IMR-90 (cell line): ENCODE results near the gene FAM20C. TPM values are rescaled to one million over a fixed set of nuclear protein-coding genes. Genes with fewer than 3 reads are reported as not detected.

Experiments
- ATAC-seq: fragments of 200-7000 bp; cut with Tn5 transposase; 2 replicates; pipeline ENCODE4 v1.9.1; 2020; ENCODE audit warnings: low read depth, mild to moderate bottlenecking, moderate library complexity
- BruUV-seq: library from RNA; stranded (reverse); fragments of 400-500 nt; replicated peaks from 2 replicates; lab custom pipeline; 2021; lab: Mats Ljungman, UMichigan
- CTCF ChIA-PET: fragments of 300-600 bp; formaldehyde crosslinking; extraction: SDS; loops from one replicate; lab custom pipeline; 2021; ENCODE audit warnings: antibody characterized with exemption; lab: Yijun Ruan, JAX
- POLR2A ChIA-PET: fragments of 300-600 bp; sonication (Branson Sonifier 250); formaldehyde crosslinking; loops from one replicate; lab custom pipeline; 2022; ENCODE audit warnings: antibody characterized with exemption; ENCODE audit not compliant: unreplicated experiment; lab: Charles Lee
- DNase-seq: peaks from one replicate; pipeline ENCODE4 v3.0.0; 2013
- H2AFZ ChIP-seq: replicated peaks from 2 replicates; pipeline ENCODE3; 2013; ENCODE audit warnings: low read length, mild to moderate bottlenecking; ENCODE audit not compliant: poor library complexity
- H2AK5ac ChIP-seq: 2 replicates; pipeline ENCODE4 v1.6.1; 2013; ENCODE audit warnings: low read depth, low read length, inconsistent platforms
- H2AK9ac ChIP-seq: replicated peaks from 2 replicates; pipeline ENCODE3; 2013; ENCODE audit warnings: mild to moderate bottlenecking, low read depth, low read length, moderate library complexity; ENCODE audit not compliant: poor library complexity
- H2BK120ac ChIP-seq: 2 replicates; pipeline ENCODE4 v1.6.1; 2013; ENCODE audit warnings: low read depth, low read length, inconsistent platforms
- H2BK15ac ChIP-seq: 3 replicates; pipeline ENCODE4 v1.6.1; 2013; ENCODE audit warnings: low read depth, low read length, inconsistent platforms
- H2BK20ac ChIP-seq: 2 replicates; pipeline ENCODE4 v1.6.1; 2013; ENCODE audit warnings: low read depth, mild to moderate bottlenecking, inconsistent platforms, low read length, moderate library complexity
- H2BK5ac ChIP-seq: 2 replicates; pipeline ENCODE4 v1.6.1; 2013; ENCODE audit warnings: mild to moderate bottlenecking, low read depth, low read length, inconsistent platforms; ENCODE audit not compliant: poor library complexity, severe bottlenecking
- H3K14ac ChIP-seq: replicated peaks from 2 replicates; pipeline ENCODE4 v1.6.1; 2013; ENCODE audit warnings: low read depth, low read length, inconsistent platforms
- H3K18ac ChIP-seq: 2 replicates; pipeline ENCODE4 v1.6.1; 2013; ENCODE audit warnings: low read depth, low read length, control low read depth
- H3K23ac ChIP-seq: 2 replicates; pipeline ENCODE4 v1.6.1; 2013; ENCODE audit warnings: low read depth, low read length, inconsistent platforms
- H3K27ac ChIP-seq: 2 replicates; pipeline ENCODE4 v1.5.1; 2013; ENCODE audit warnings: mild to moderate bottlenecking, control low read depth, low read length; ENCODE audit not compliant: insufficient read depth
- H3K27me3 ChIP-seq: 2 replicates; pipeline ENCODE4 v1.6.1; 2013; ENCODE audit warnings: low read length; ENCODE audit not compliant: control insufficient read depth, insufficient read depth
- H3K36me3 ChIP-seq: 2 replicates; pipeline ENCODE4 v1.6.1; 2013; ENCODE audit warnings: low read length, mixed read lengths; ENCODE audit not compliant: control insufficient read depth, insufficient read depth
- H3K4ac ChIP-seq: 2 replicates; pipeline ENCODE4 v1.6.1; 2013; ENCODE audit warnings: low read depth, low read length, inconsistent platforms
- H3K4me1 ChIP-seq: 2 replicates; pipeline ENCODE4 v1.6.1; 2013; ENCODE audit warnings: low read length, mixed read lengths; ENCODE audit not compliant: control insufficient read depth, insufficient read depth
- H3K4me2 ChIP-seq: 2 replicates; pipeline ENCODE4 v1.6.1; 2013; ENCODE audit warnings: low read depth, mild to moderate bottlenecking, control low read depth, low read length, moderate library complexity
- H3K4me3 ChIP-seq: 2 replicates; pipeline ENCODE4 v1.5.1; 2013; ENCODE audit warnings: low read depth, mild to moderate bottlenecking, control low read depth, low read length, moderate library complexity; ENCODE audit not compliant: insufficient read depth
- H3K56ac ChIP-seq: 2 replicates; pipeline ENCODE4 v1.6.1; 2013; ENCODE audit warnings: low read length, inconsistent platforms; ENCODE audit not compliant: insufficient read depth; ENCODE audit errors: extremely low read depth
- H3K79me1 ChIP-seq, 2 experiments: 2 replicates each; pipeline ENCODE4 v1.6.1; 2013; ENCODE audit warnings: low read length in 2 of 2, inconsistent platforms in 1 of 2, low read depth in 1 of 2
- H3K9ac ChIP-seq: 2 replicates; pipeline ENCODE4 v1.6.1; 2013; ENCODE audit warnings: low read depth, low read length, control low read depth
- H3K9me1 ChIP-seq: 2 replicates; pipeline ENCODE4 v1.6.1; 2013; ENCODE audit warnings: low read length, inconsistent platforms; ENCODE audit not compliant: insufficient read depth
- H3K9me3 ChIP-seq: 2 replicates; pipeline ENCODE4 v1.6.1; 2013; ENCODE audit warnings: low read length; ENCODE audit not compliant: control insufficient read depth, insufficient read depth
- H4K20me1 ChIP-seq: 2 replicates; pipeline ENCODE4 v1.6.1; 2013; ENCODE audit warnings: low read length, inconsistent platforms; ENCODE audit not compliant: insufficient read depth
- H4K5ac ChIP-seq: 2 replicates; pipeline ENCODE4 v1.6.1; 2013; ENCODE audit warnings: mild to moderate bottlenecking, low read depth, low read length, control low read depth
- H4K8ac ChIP-seq, 2 experiments: 2 replicates each; pipeline ENCODE4 v1.6.1; 2013; ENCODE audit warnings: low read depth in 2 of 2, low read length in 2 of 2, control low read depth in 1 of 2, inconsistent platforms in 1 of 2
- H4K91ac ChIP-seq: 2 replicates; pipeline ENCODE4 v1.6.1; 2013; ENCODE audit warnings: low read depth, low read length, inconsistent platforms; ENCODE audit not compliant: insufficient read depth
- BHLHE40 ChIP-seq: fragments of 150-350 bp; IDR thresholded peaks from 2 replicates; pipeline ENCODE4 v1.6.1; 2016; ENCODE audit warnings: mild to moderate bottlenecking, low read depth, low read length
- CEBPB ChIP-seq: IDR thresholded peaks from 2 replicates; pipeline ENCODE4 v1.6.1; 2012; ENCODE audit warnings: low read depth, low read length, improper control_type of control experiment
- CHD1 ChIP-seq: IDR thresholded peaks from 2 replicates; pipeline ENCODE4 v1.6.1; 2012; ENCODE audit warnings: low read depth, low read length, improper control_type of control experiment
- CTCF ChIP-seq: conservative IDR thresholded peaks from 2 replicates; pipeline ENCODE4 v1.5.1; 2012; ENCODE audit warnings: mild to moderate bottlenecking, low read depth, low read length, improper control_type of control experiment
- ELK1 ChIP-seq: fragments of 150-350 bp; IDR thresholded peaks from 2 replicates; pipeline ENCODE4 v1.6.1; 2016; ENCODE audit warnings: low read depth, mild to moderate bottlenecking, low read length, moderate library complexity, borderline replicate concordance
- FOS ChIP-seq: fragments of 150-350 bp; IDR thresholded peaks from 2 replicates; pipeline ENCODE4 v1.6.1; 2016; ENCODE audit warnings: low read depth, low read length
- MAFK ChIP-seq: IDR thresholded peaks from 2 replicates; pipeline ENCODE4 v1.6.1; 2012; ENCODE audit warnings: low read depth, low read length, improper control_type of control experiment
- MAZ ChIP-seq: IDR thresholded peaks from 2 replicates; pipeline ENCODE4 v1.6.1; 2012; ENCODE audit warnings: low read depth, mild to moderate bottlenecking, low read length, improper control_type of control experiment, moderate library complexity, borderline replicate concordance
- MXI1 ChIP-seq: IDR thresholded peaks from 2 replicates; pipeline ENCODE4 v1.6.1; 2012; ENCODE audit warnings: low read depth, mild to moderate bottlenecking, low read length, moderate library complexity, borderline replicate concordance
- NFE2L2 ChIP-seq: fragments of 150-350 bp; IDR thresholded peaks from 2 replicates; pipeline ENCODE4 v1.6.1; 2016; ENCODE audit warnings: low read depth, mild to moderate bottlenecking, low read length
- POLR2A ChIP-seq: IDR thresholded peaks from 2 replicates; pipeline ENCODE4 v1.6.1; 2012; ENCODE audit warnings: mild to moderate bottlenecking, low read depth, low read length
- RAD21 ChIP-seq: IDR thresholded peaks from 2 replicates; pipeline ENCODE4 v1.6.1; 2012; ENCODE audit warnings: low read length, improper control_type of control experiment
- RCOR1 ChIP-seq: IDR thresholded peaks from 2 replicates; pipeline ENCODE4 v1.6.1; 2012; ENCODE audit warnings: mild to moderate bottlenecking, low read length, improper control_type of control experiment; ENCODE audit not compliant: insufficient replicate concordance
- RFX5 ChIP-seq: IDR thresholded peaks from 2 replicates; pipeline ENCODE4 v1.8.0; 2012; ENCODE audit warnings: low read depth, mild to moderate bottlenecking, low read length, moderate library complexity
- SMC3 ChIP-seq: fragments of 150-350 bp; IDR thresholded peaks from 2 replicates; pipeline ENCODE4 v1.6.1; 2016; ENCODE audit warnings: low read depth, mild to moderate bottlenecking, antibody characterized with exemption, low read length, moderate library complexity
- USF2 ChIP-seq: fragments of 150-350 bp; IDR thresholded peaks from 2 replicates; pipeline ENCODE4 v1.6.1; 2017; ENCODE audit warnings: mild to moderate bottlenecking, antibody characterized with exemption, low read length, low read depth
- whole genome bisulfite sequencing, 2 experiments: methylation state at CpG; one replicate each; pipeline versions ENCODE4 v1.1.5 to v1.1.7; 2013; ENCODE audit warnings: missing lambda C conversion rate in 2 of 2; ENCODE audit not compliant: insufficient read length in 1 of 2; ENCODE audit errors: extremely low coverage in 2 of 2; 5-methylcytosine and 5-hydroxymethylcytosine counted together
- dilution Hi-C: fragments of 300-500 bp; cut with HindIII; formaldehyde crosslinking; loops from one replicate; pipeline ENCODE4 v1.14.3; 2018; ENCODE audit warnings: low sequenced_read_pairs; ENCODE audit not compliant: unreplicated experiment
- in situ Hi-C: fragments of 300-500 bp; cut with MboI; formaldehyde crosslinking; loops from 3 replicates; pipeline ENCODE4 v1.14.3; 2019; ENCODE audit warnings: low sequenced_read_pairs, inconsistent platforms, mixed read lengths
- intact Hi-C: fragments of 100-400 bp; cut with micrococcal nuclease; formaldehyde crosslinking; loops from 2 replicates; pipeline ENCODE4 v1.10.0; 2022
- polyA plus RNA-seq, 3 experiments: library from polyadenylated mRNA; depleted of rRNA; stranded (reverse); fragments of >200 nt; gene quantifications; 2 replicates each; pipeline ENCODE4 v1.2.3, GENCODE V29; 2012; ENCODE audit warnings: low replicate concordance in 1 of 3
- total RNA-seq: library from RNA; depleted of rRNA; stranded (reverse); fragments of >200 nt; gene quantifications from 2 replicates; pipeline ENCODE4 v1.2.3, GENCODE V29; 2012

FAM20C gene
- total and polyA plus RNA-seq, 2 of the 4 experiments (the other 2 are of a cell fraction) = 7.7 to 36.6 TPM

GRCh38 chr7:299169-299568 lies 106.8 kb downstream of the FAM20C start:
- Histone ChIP-seq H4K91ac (no peak overlapping the region), H3K9me1 (no peaks in the 10 kb centered on the region), H3K4me2 (no peak overlapping the region), H3K36me3 (no peaks in the 10 kb centered on the region), H3K79me1 (no peaks in the 10 kb centered on the region), H2BK120ac (no peak overlapping the region), H2BK5ac (no peak overlapping the region), H4K8ac (no peak overlapping the region), H3K4ac (no peak overlapping the region), H3K9ac (no peak overlapping the region), H3K4me3 (no peak overlapping the region), H2AK5ac (no peak overlapping the region), H2AFZ (no peak overlapping the region), H3K18ac (no peak overlapping the region), H3K56ac (no peak overlapping the region), H3K9me3 (no peaks in the 10 kb centered on the region), H2BK20ac (no peak overlapping the region), H2BK15ac (no peak overlapping the region), H4K20me1 (no peaks in the 10 kb centered on the region), H3K14ac (no peak overlapping the region), H2AK9ac (no peak overlapping the region), H3K23ac (no peak overlapping the region), H3K27me3 (peaks cover 37% of the 10 kb centered on the region), H3K4me1 (no peaks in the 10 kb centered on the region), H4K5ac (no peak overlapping the region), H3K27ac (no peak overlapping the region)
- BruUV-seq = no TSS peak
- intact Hi-C loops = no loop called here
- TF ChIP-seq MAZ (no peak), ELK1 (no peak), POLR2A (no peak), MXI1 (no peak), NFE2L2 (no peak), RCOR1 (no peak), FOS (no peak), RAD21 (no peak), RFX5 (no peak), BHLHE40 (no peak), CHD1 (no peak), CEBPB (no peak), CTCF (no peak), USF2 (no peak), SMC3 (no peak), MAFK (no peak)
- 77% methylated on average over 4 of the region's 15 CpGs; no CpG with 5 or more reads in 1 of the 2 experiments for WGBS, 2 experiments
- dilution Hi-C loops = no loop called here
- ATAC-seq (no peak), DNase-seq (no peak)
- in situ Hi-C loops = no loop called here
- CTCF ChIA-PET = no interaction called here
- POLR2A ChIA-PET = no interaction called here
